ENCODE results near the gene PIK3R5. TPM values are rescaled to one million over a fixed set of nuclear protein-coding genes. Genes with fewer than 3 reads are reported as not detected.

PIK3R5 gene
- polyA plus RNA-seq, 3 donors: 0.81 to 1.3 (median 0.90) TPM

- DNase-seq (ENCODE audit: extremely low read depth in 1 of 11, low read depth in 9 of 11, low spot score in 4 of 11): no peak
Observed at GRCh38 chr17:8939496-8940334, 25.8 kb downstream of the PIK3R5 start.

- no peak for DNase-seq (ENCODE audit: extremely low read depth in 1 of 11, low read depth in 9 of 11, low spot score in 4 of 11)
Observed at GRCh38 chr17:8938933-8939332, 26.6 kb downstream of the PIK3R5 start.

- DNase-seq (ENCODE audit: extremely low read depth in 1 of 11, low read depth in 9 of 11, low spot score in 4 of 11): no peak
Observed at GRCh38 chr17:8935191-8935590, 30.3 kb downstream of the PIK3R5 start.

DNA sequence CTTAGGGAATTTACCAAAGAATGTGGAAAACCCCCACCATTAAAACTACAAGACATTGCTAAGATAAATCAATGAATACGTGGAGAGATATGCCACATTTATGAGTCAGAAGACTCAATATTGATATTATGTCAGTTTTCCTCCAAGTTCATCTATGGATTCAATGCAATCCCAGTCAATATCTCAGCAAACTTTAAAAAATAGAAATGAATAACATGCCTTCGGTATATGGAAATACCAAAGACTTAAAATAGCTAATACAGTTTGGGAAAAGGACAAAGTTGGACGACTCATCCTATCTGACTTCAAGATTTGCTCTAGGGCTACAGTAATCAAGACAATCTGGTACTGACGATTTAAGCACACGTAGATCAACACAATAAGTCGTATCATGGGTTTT, 31.2 kb downstream of the PIK3R5 start:
- DNase-seq (ENCODE audit: extremely low read depth in 1 of 11, low read depth in 9 of 11, low spot score in 4 of 11): no peak

DNA sequence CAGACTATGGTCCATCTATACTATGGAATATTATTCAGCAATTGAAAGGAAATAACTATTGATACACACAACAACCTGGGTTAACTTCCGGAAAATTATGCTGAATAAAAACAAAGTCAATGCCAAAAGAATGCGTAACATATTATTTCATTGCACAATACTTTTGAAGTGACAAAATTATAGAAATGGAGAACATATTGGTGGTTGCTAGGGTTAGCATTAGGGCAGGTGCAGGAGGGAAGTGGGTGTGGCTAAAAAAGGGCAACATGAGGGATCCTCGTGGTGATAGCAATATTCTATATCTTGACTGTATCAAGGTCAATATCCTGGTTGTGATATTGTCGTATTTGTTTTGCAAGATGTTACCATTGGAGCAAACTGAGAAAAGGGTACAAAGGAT, 34.9 kb downstream of the PIK3R5 start:
- DNase-seq (ENCODE audit: extremely low read depth in 1 of 11, low read depth in 9 of 11, low spot score in 4 of 11): no peak

- no peak for DNase-seq (ENCODE audit: extremely low read depth in 1 of 11, low read depth in 9 of 11, low spot score in 4 of 11)
Observed at GRCh38 chr17:8928347-8928746, 37.2 kb downstream of the PIK3R5 start.

- no peak for DNase-seq (ENCODE audit: extremely low read depth in 1 of 11, low read depth in 9 of 11, low spot score in 4 of 11)
Observed at GRCh38 chr17:8927395-8927794, 38.1 kb downstream of the PIK3R5 start.

DNA sequence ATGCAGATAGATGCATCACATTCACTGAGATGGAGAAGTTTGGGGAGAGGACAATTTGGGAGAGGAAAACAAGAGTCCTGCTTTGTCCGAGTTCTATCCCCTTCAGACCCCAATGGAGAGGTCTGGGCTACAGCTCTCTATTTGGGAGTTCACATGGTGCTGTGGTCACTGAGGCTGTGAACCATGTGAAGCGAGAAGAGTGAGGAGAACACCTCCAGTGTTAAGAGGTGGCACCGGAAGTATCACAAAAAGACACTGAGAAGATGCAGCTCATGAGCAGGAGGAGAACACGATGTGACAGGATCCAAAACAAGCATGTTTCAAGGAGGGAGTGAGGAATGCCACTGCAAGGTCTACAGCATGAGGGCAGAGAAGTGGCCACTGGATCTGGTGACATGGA, 39.7 kb downstream of the PIK3R5 start:
- no peak for DNase-seq (ENCODE audit: extremely low read depth in 1 of 11, low read depth in 9 of 11, low spot score in 4 of 11)

DNA sequence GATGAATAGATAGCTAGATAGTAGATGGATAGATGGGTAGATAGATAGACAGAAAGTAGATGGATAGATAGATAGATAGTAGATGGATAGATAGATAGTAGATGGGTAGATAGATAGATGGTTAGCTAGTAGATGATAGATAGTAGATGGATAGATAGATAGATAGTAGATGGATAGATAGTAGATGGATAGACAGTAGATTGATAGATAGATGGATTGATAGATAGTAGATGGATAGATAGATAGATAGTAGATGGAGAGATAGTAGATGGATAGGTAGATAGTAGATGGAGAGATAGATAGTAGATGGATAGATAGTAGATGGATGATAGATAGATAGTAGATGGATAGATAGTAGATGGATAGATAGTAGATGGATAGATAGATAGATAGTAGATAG, 40.4 kb downstream of the PIK3R5 start:
- no peak for DNase-seq (ENCODE audit: extremely low read depth in 1 of 11, low read depth in 9 of 11, low spot score in 4 of 11)

DNA sequence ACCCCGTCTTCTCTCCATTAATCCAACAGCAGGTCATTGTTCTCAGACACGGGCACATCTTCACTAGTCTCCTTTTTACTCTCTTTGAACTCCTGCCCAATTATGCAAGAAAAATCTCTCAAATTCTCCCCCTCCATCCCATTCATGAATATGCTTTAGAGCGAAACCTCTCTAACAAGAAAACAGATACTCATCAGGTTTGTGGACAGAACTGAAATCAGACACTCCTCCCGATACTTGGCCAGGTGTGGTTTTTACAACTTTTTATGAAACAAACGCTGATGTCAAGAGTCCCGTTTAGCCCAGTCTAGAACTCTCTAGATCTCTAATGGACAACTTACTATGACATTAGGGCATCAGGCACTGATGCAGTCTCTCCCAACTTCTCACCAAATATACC, 40.9 kb downstream of the PIK3R5 start:
- DNase-seq (ENCODE audit: extremely low read depth in 1 of 11, low read depth in 9 of 11, low spot score in 4 of 11): no peak

DNA sequence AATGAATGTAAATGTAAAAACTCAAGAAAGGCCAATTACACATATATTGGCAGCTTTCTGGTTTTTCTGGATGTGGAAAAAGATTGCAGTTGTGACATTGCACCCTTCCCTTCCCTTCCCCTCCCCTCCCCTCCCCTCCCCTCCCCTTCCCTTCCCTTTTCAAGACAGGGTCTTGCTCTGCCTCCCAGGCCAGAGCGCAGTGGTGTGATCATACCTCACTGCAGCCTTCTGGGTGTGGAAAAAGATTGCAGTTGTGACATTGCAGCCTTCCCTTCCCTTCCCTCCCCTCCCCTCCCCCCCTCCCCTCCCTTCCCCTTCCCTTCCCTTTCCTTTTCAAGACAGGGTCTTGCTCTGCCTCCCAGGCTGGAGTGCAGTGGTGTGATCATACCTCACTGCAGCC, 41.7 kb downstream of the PIK3R5 start:
- DNase-seq (ENCODE audit: extremely low read depth in 1 of 11, low read depth in 9 of 11, low spot score in 4 of 11): no peak

DNA sequence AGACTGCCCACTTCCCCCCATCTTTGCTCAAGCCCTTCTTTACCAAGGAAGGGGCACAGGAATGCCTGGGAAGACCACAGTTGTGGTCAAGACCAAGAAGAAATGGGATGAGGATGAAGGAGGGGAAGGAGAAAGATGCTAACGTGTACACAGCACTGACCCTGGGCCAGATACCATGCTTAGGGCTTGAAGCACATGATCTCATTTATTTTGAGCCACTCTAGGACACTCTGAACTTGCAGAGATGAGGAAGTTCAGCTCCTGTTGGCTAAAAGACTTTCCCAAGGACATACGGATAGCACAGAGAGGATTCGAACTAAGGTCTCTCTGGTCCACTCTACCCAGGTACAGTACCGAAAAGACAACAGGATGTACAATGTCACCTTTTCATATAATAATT, 42.6 kb downstream of the PIK3R5 start:
- no peak for DNase-seq (ENCODE audit: extremely low read depth in 1 of 11, low read depth in 9 of 11, low spot score in 4 of 11)

DNA sequence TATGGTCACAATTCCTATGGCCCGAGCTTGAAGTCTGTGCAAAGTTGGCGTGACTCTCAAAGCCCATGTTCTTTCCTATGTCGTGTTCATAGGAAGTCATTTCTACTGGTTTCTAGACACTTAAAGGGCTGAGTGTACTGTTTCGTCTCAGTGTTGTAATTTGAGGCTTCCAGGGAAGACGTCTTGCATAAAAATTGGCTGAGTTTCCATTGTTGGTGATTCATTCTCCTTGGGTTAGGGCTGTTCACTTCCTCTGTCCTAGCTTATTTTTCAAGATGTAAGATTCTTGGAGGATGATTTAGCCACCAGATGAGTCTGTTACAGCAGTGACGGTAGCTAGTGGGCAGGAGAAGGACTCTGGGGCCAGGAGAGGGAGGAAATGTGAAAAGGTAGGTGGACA, 43.1 kb downstream of the PIK3R5 start:
- no peak for DNase-seq (ENCODE audit: extremely low read depth in 1 of 11, low read depth in 9 of 11, low spot score in 4 of 11)

DNA sequence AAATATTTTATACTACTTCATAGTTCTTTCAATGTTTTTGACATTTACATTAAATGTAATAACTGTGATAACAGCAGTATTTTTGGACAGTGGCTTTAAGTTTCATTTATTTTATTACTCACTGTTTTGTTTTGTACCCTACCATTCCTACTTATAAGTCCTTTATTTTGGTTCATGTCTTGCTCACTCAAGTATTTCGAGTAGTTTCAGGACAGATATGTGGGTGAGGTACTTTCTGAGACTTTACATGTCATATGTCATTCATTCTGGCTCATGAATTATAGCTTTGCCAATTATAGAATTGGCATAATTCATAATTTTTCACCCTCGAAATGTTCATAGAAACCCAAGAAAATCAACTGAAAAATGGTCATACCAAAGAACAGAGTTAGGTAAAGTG, 44.4 kb downstream of the PIK3R5 start:
- no peak for DNase-seq (ENCODE audit: extremely low read depth in 1 of 11, low read depth in 9 of 11, low spot score in 4 of 11)

DNA sequence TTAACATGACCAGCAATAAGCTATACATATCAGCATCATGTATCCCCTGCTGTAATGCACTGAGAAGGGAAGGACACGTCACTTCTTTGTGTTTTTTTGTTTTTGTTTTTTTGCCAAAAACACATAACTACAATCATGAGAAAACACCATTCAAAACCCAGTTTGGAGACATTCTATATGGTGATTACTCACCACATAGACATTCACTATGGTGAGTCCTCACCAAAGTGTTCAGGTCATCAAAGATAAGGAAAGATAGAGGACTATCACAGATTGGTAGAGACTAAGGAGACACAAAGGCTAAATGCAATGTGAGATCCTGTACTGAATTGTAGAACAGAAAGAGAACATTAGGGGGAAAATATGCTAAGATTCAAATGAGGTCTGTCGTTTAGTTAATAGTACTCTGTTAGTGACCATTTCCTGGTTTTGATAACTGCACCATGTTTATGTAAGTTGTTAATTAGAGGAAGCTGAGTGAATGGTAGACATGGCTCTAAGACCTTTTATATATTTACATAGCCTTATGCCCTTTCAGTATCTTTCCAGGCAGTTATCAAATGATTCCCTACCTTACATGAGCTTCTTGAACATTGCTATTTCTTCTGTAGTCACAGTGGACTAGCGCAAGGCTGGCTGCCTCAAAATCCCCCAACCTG, 46.6 kb downstream of the PIK3R5 start:
- no peak for DNase-seq (ENCODE audit: extremely low read depth in 1 of 11, low read depth in 9 of 11, low spot score in 4 of 11)

- DNase-seq (ENCODE audit: extremely low read depth in 1 of 11, low read depth in 9 of 11, low spot score in 4 of 11): no peak
Observed at GRCh38 chr17:8916466-8916865, 49.0 kb downstream of the PIK3R5 start.

GRCh38 chr17:8914554-8914953, 51.0 kb downstream of the PIK3R5 start:
- no peak for DNase-seq (ENCODE audit: extremely low read depth in 1 of 11, low read depth in 9 of 11, low spot score in 4 of 11)

DNA sequence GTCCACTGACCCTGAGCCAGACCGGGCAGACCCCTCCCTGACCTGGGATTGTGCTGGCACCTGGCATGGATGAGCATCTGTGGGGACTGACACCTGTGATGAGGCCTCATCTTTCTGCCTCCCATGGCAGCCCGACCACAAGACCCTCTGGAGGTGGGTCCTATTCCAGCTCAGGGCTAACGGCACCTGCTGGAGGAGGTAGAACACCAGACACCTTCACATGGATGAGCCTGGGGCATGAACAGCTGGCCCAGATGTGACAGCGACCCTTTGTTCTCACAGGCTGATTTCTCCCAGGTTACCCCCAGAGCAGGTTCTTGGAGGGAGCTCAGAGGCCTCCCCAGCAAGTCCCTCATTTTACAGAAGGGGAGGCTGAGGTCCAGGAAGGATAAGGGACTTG, 51.6 kb downstream of the PIK3R5 start:
- DNase-seq (ENCODE audit: extremely low read depth in 1 of 11, low read depth in 9 of 11, low spot score in 4 of 11): no peak

DNA sequence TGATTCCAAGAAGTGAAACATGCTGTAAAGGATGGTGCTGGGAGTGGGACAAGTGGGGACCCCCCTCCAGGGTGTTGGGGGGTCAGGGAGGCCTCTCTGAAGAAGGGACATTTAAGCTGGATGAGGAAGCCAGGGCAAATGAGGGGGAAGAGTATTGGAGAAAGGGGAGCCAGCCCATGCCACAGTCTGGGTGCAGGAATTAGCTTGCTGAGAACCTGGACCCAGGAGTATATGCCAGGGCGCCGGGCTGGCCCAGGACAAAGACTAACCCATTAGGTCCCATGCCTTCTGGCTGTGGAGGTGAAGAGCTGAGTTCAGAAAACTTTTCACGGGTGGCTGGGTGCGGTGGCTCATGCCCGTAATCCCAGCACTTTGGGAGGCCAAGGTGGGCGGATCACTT, 52.4 kb downstream of the PIK3R5 start:
- DNase-seq (ENCODE audit: extremely low read depth in 1 of 11, low read depth in 9 of 11, low spot score in 4 of 11): no peak

- no peak for DNase-seq (ENCODE audit: extremely low read depth in 1 of 11, low read depth in 9 of 11, low spot score in 4 of 11)
Observed at GRCh38 chr17:8912084-8912981, 53.2 kb downstream of the PIK3R5 start.
